Neuronal stem cell (in vitro differentiated cells): ENCODE results near the gene NR2F1.

ENCODE experiments used
- DNase-seq: peaks from one replicate; pipeline ENCODE4 v3.0.0-alpha.2; 2013; ENCODE audit warnings: low spot score
- H2AFZ ChIP-seq: one replicate; pipeline ENCODE4 v1.6.1; 2013; ENCODE audit warnings: mild to moderate bottlenecking, low read length, inconsistent platforms
- H2AK5ac ChIP-seq: 2 replicates; pipeline ENCODE4 v1.6.1; 2013; ENCODE audit warnings: low read depth, mild to moderate bottlenecking, inconsistent platforms, low read length, moderate library complexity, mixed read lengths
- H2BK120ac ChIP-seq: 2 replicates; pipeline ENCODE4 v1.6.1; 2013; ENCODE audit warnings: low read depth, mild to moderate bottlenecking, inconsistent platforms, low read length, moderate library complexity, mixed read lengths
- H2BK12ac ChIP-seq: one replicate; pipeline ENCODE4 v1.6.1; 2013; ENCODE audit warnings: low read length, inconsistent platforms
- H2BK15ac ChIP-seq: 2 replicates; pipeline ENCODE4 v1.6.1; 2013; ENCODE audit warnings: mild to moderate bottlenecking, low read length, inconsistent platforms, mixed read lengths
- H2BK5ac ChIP-seq: one replicate; pipeline ENCODE4 v1.6.1; 2013; ENCODE audit warnings: inconsistent platforms, mild to moderate bottlenecking, low read length, moderate library complexity
- H3K14ac ChIP-seq: one replicate; pipeline ENCODE4 v1.6.1; 2013; ENCODE audit warnings: low read length, inconsistent platforms
- H3K18ac ChIP-seq: 2 replicates; pipeline ENCODE4 v1.6.1; 2013; ENCODE audit warnings: low read length, inconsistent platforms
- H3K23ac ChIP-seq: 2 replicates; pipeline ENCODE4 v1.6.1; 2013; ENCODE audit warnings: low read depth, mild to moderate bottlenecking, mixed read lengths, low read length, inconsistent platforms; ENCODE audit not compliant: poor library complexity
- H3K27ac ChIP-seq: replicated peaks from 3 replicates; pipeline ENCODE4 v1.5.1; 2013; ENCODE audit warnings: low read length, inconsistent platforms
- H3K27me3 ChIP-seq, 3 experiments: 2 replicates each; pipeline ENCODE4 v1.6.1; 2013; ENCODE audit warnings: low read length in 3 of 3, mild to moderate bottlenecking in 2 of 3, inconsistent platforms in 1 of 3, low read depth in 1 of 3, mixed read lengths in 1 of 3, moderate library complexity in 1 of 3; ENCODE audit not compliant: control insufficient read depth in 3 of 3, insufficient read depth in 3 of 3
- H3K36me3 ChIP-seq, 2 donors: replicated peaks in 1 of 2; 2 replicates each; pipeline ENCODE4 v1.6.1; 2013; ENCODE audit warnings: low read length in 2 of 2; ENCODE audit not compliant: control insufficient read depth in 2 of 2, insufficient read depth in 2 of 2
- H3K4ac ChIP-seq: 2 replicates; pipeline ENCODE4 v1.6.1; 2013; ENCODE audit warnings: inconsistent platforms, mild to moderate bottlenecking, low read length, moderate library complexity
- H3K4me1 ChIP-seq, 2 donors: 1 replicate in 1 of 2; 2 replicates in 1 of 2; pipeline ENCODE4 v1.6.1; 2013; ENCODE audit warnings: low read length in 2 of 2, low read depth in 1 of 2; ENCODE audit not compliant: control insufficient read depth in 2 of 2, insufficient read depth in 1 of 2
- H3K4me2 ChIP-seq: one replicate; pipeline ENCODE4 v1.6.1; 2013; ENCODE audit warnings: mild to moderate bottlenecking, low read length, inconsistent platforms; ENCODE audit not compliant: insufficient read depth, poor library complexity, severe bottlenecking
- H3K4me3 ChIP-seq, 2 donors: 2 replicates each; pipeline ENCODE4 v1.5.1; 2013; ENCODE audit warnings: low read length in 2 of 2, mild to moderate bottlenecking in 2 of 2, inconsistent platforms in 1 of 2, moderate library complexity in 1 of 2
- H3K79me1 ChIP-seq: one replicate; pipeline ENCODE4 v1.6.1; 2013; ENCODE audit warnings: low read depth, mild to moderate bottlenecking, inconsistent platforms, low read length, moderate library complexity
- H3K9ac ChIP-seq: one replicate; pipeline ENCODE4 v1.6.1; 2013; ENCODE audit warnings: mild to moderate bottlenecking, low read depth, low read length, inconsistent platforms; ENCODE audit not compliant: poor library complexity
- H3K9me3 ChIP-seq, 2 donors: replicated peaks in 1 of 2; 2 replicates each; pipeline versions ENCODE3 to v1.6.1; 2013; ENCODE audit warnings: low read length in 2 of 2, mild to moderate bottlenecking in 2 of 2, inconsistent platforms in 1 of 2, low read depth in 1 of 2, mixed read lengths in 1 of 2, moderate library complexity in 1 of 2; ENCODE audit not compliant: control insufficient read depth in 2 of 2, insufficient read depth in 1 of 2
- H4K8ac ChIP-seq: one replicate; pipeline ENCODE4 v1.6.1; 2013; ENCODE audit warnings: low read depth, mild to moderate bottlenecking, inconsistent platforms, low read length, moderate library complexity
- H4K91ac ChIP-seq: one replicate; pipeline ENCODE4 v1.6.1; 2013; ENCODE audit warnings: low read length, low read depth, mild to moderate bottlenecking, inconsistent platforms; ENCODE audit not compliant: poor library complexity
- WGBS, 2 donors: extraction: QIAGEN DNeasy Blood & Tissue Kit; methylation state at CpG; one replicate each; pipeline ENCODE4 v1.1.7; 2013; ENCODE audit warnings: missing lambda C conversion rate in 2 of 2, mixed read lengths in 1 of 2; ENCODE audit not compliant: insufficient read length in 2 of 2, insufficient replicate concordance in 1 of 2; ENCODE audit errors: extremely low coverage in 2 of 2; 5-methylcytosine and 5-hydroxymethylcytosine counted together

Gene NR2F1

DNA sequence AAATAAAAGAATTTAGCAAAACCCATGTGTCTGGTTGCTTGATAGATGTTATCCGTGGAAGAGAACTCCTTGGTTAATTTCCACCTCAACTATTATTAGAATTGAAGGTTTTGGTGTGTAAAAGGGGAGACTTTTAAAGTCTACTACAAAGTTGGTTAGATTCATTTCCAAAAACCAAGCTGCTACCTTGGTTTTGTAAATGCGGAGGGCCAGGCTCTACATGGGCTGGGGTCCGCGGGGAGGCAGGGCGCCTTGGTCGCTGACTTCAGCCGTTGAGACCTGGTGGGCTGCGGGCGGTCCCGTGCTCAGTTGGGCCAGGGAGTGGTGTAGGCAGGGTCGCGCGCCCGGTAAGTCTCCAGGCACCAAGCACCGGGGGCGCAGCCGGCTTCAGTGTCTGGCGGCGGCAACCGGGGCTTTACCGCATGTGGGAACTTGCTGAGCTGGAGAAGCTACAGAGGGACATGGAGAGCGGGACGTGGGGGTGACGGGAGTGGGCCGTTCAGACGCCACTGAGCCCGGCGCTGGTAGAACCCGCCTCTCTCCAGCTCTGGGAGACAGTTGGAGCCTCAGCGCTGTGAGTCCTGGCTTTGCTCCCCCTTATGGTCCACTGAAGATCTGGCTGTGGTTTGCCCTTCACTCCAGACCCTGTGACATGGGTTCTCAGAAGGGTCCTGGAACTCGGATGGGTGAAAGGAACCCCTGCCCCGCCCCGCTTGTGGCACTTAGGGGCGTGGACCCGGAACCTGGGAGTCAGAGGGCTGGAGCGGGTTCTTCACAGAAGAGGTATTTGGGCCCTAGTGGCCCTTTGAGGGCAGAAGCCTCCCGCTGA, 11.8 kb downstream of the NR2F1 start:
- H2AK5ac ChIP-seq = no peak overlapping the region
- peaks cover 11 to 61% of the 10 kb centered on the region in 2 donors for H3K36me3 ChIP-seq
- H3K79me1 ChIP-seq = peaks cover 4% of the 10 kb centered on the region
- no peak overlapping the region for H4K8ac ChIP-seq
- peak overlapping the region; percentile 33 for H2BK12ac ChIP-seq
- peak overlapping the region; percentile 50 for H3K18ac ChIP-seq
- H3K14ac ChIP-seq = no peak overlapping the region
- H2AFZ ChIP-seq = no peak overlapping the region
- DNase-seq = no peak
- no peak overlapping the region for H4K91ac ChIP-seq
- no peak overlapping the region for H3K9ac ChIP-seq
- H3K9me3 ChIP-seq = peaks cover 4 to 26% of the 10 kb centered on the region in 2 donors
- no peak overlapping the region for H3K23ac ChIP-seq
- no peak overlapping the region for H3K4ac ChIP-seq
- WGBS, 2 donors = no CpG with 5 or more reads among the region's 37 CpGs
- H2BK15ac ChIP-seq = no peak overlapping the region
- no peak overlapping the region for H3K4me3 ChIP-seq
- no peak overlapping the region for H3K27ac ChIP-seq
- H3K4me1 ChIP-seq = peaks cover 28 to 34% of the 10 kb centered on the region in 2 donors
- H3K27me3 ChIP-seq = peaks cover 0 to 67% (median 17%) of the 10 kb centered on the region in 3 experiments
- H2BK120ac ChIP-seq = no peak overlapping the region
- no peak overlapping the region for H2BK5ac ChIP-seq
- H3K4me2 ChIP-seq = peak overlapping the region; percentile 21

DNA sequence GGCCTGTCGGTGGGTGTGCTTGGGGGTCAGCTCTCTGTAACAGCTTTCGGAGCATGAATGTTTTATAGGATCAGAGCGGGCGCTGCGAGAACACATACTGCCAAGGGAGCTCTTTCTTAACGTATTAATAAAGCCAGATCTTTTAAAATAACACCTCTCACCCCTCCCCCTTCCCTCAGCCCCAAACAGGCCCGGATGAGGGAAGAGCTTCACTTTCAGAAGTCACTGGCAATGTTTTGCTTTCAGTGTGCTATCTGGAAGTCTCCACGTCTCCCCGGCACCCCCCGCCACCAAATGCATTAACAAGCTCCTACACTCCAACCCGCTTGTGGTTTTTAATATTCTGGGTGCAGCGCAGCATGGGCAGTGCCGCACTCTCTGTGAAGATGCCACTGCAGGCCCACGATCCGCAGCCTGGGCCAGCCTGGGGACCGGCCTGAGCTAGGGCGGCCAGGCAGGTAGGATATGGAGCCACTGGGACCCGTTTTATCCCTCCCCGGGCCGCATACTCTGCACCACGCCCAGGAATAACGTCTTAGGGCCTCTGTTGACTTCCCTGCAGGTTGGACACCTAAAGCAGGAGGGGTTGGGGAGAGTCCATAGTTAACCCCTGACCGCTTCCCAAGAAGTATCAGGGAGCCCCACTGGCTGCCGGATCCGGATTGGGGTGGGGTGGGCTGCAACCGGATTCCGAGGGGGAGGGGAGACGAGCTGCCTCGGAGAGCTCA, 12.6 kb downstream of the NR2F1 start:
- H2BK15ac ChIP-seq = no peak overlapping the region
- H3K4me1 ChIP-seq = peaks cover 28 to 31% of the 10 kb centered on the region in 2 donors

DNA sequence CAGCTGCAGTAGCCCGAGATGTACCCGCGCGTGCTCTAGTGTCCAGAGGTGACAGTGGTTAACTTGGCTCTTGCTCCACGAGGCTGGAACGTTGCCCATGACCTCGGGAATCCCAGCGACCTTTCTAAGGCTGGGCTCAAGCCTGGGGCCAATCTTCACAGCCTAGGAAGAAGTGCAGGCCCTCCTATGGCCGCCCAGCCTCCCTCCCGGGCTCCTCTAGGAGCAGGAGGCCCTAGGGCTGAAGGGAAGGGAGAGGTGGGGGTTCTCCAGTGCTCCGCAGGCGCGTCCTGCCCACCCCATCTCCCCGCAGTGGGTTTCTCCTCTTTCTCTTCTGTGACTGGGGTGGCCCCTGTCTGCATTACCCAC, 13.3 kb downstream of the NR2F1 start:
- peak overlapping the region; percentile 66 for H3K18ac ChIP-seq
- H3K27me3 ChIP-seq = peaks cover 0 to 68% (median 17%) of the 10 kb centered on the region in 3 experiments
- no peak overlapping the region for H3K14ac ChIP-seq
- H3K4ac ChIP-seq = no peak overlapping the region
- H2BK5ac ChIP-seq = no peak overlapping the region
- H4K91ac ChIP-seq = no peak overlapping the region
- no peak overlapping the region for H2AK5ac ChIP-seq
- H2AFZ ChIP-seq = no peak overlapping the region
- no peak overlapping the region for H2BK120ac ChIP-seq
- no peak overlapping the region for H3K23ac ChIP-seq
- H3K79me1 ChIP-seq = peaks cover 4% of the 10 kb centered on the region
- no peak overlapping the region for H3K4me3 ChIP-seq
- H3K27ac ChIP-seq = no peak overlapping the region
- H3K36me3 ChIP-seq = peaks cover 7 to 46% of the 10 kb centered on the region in 2 donors
- no peak overlapping the region for H2BK12ac ChIP-seq
- H3K4me1 ChIP-seq = peaks cover 21 to 33% of the 10 kb centered on the region in 2 donors
- DNase-seq = no peak
- H3K9me3 ChIP-seq = peaks cover 4 to 26% of the 10 kb centered on the region in 2 donors
- WGBS, 2 donors = no CpG with 5 or more reads among the region's 14 CpGs
- no peak overlapping the region for H3K9ac ChIP-seq
- no peak overlapping the region for H4K8ac ChIP-seq
- peak overlapping the region; percentile 33 for H2BK15ac ChIP-seq
- peak overlapping the region; percentile 54 for H3K4me2 ChIP-seq

More for the DNA sequence above, 12.6 kb downstream of the NR2F1 start:
- Histone ChIP-seq H2AFZ (no peak overlapping the region), H3K9me3 (peaks cover 4 to 26% of the 10 kb centered on the region in 2 donors), H3K14ac (no peak overlapping the region), H3K18ac (peak overlapping the region; percentile 68), H3K4me2 (peak overlapping the region; percentile 29), H3K4ac (no peak overlapping the region), H2BK12ac (no peak overlapping the region), H2AK5ac (no peak overlapping the region), H3K27me3 (peaks cover 0 to 65% (median 17%) of the 10 kb centered on the region in 3 experiments), H3K36me3 (peaks cover 9 to 53% of the 10 kb centered on the region in 2 donors), H3K9ac (no peak overlapping the region), H4K91ac (no peak overlapping the region), H3K79me1 (peaks cover 4% of the 10 kb centered on the region), H3K27ac (no peak overlapping the region), H4K8ac (no peak overlapping the region), H2BK5ac (no peak overlapping the region), H3K4me3 (no peak overlapping the region), H2BK120ac (no peak overlapping the region), H3K23ac (peak overlapping the region; percentile 12)
- WGBS, 2 donors = no CpG with 5 or more reads among the region's 29 CpGs
- DNase-seq = no peak
